SU-DHL-6 (cell line): ENCODE measurements around the gene CACNA1C.

Source experiments
- EZH2phosphoT487 ChIP-seq: fragments of 200-600 bp; sonication (generic), shearing (Covaris generic); conservative IDR thresholded peaks from 2 replicates; pipeline ENCODE4 v1.6.1; 2018; ENCODE audit warnings: mild to moderate bottlenecking, antibody characterized with exemption, low read length, moderate library complexity, mixed read lengths
- TF ChIP-seq, protein P1 (sequence below): fragments of 200-600 bp; sonication (generic); IDR thresholded peaks from one replicate; pipeline ENCODE4 v1.5.1; 2017; ENCODE audit warnings: antibody characterized with exemption, mild to moderate bottlenecking, low read length, moderate library complexity; ENCODE audit not compliant: insufficient read depth, poor library complexity, severe bottlenecking

DNA sequence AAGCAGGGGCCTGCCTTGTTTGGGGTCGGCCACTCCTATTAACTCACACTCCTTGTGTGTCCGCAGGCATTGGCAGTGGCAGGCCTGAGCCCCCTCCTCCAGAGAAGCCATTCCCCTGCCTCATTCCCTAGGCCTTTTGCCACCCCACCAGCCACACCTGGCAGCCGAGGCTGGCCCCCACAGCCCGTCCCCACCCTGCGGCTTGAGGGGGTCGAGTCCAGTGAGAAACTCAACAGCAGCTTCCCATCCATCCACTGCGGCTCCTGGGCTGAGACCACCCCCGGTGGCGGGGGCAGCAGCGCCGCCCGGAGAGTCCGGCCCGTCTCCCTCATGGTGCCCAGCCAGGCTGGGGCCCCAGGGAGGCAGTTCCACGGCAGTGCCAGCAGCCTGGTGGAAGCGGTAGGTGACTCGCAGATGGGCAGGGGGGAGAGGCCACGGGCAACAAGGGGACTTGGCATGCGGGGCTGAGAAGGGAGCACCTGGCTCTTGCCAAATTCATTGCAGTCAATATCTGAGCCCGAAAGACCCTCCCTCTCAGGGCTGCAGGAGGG lies 635.7 kb downstream of the CACNA1C start:
- TF ChIP-seq, protein P1, sequence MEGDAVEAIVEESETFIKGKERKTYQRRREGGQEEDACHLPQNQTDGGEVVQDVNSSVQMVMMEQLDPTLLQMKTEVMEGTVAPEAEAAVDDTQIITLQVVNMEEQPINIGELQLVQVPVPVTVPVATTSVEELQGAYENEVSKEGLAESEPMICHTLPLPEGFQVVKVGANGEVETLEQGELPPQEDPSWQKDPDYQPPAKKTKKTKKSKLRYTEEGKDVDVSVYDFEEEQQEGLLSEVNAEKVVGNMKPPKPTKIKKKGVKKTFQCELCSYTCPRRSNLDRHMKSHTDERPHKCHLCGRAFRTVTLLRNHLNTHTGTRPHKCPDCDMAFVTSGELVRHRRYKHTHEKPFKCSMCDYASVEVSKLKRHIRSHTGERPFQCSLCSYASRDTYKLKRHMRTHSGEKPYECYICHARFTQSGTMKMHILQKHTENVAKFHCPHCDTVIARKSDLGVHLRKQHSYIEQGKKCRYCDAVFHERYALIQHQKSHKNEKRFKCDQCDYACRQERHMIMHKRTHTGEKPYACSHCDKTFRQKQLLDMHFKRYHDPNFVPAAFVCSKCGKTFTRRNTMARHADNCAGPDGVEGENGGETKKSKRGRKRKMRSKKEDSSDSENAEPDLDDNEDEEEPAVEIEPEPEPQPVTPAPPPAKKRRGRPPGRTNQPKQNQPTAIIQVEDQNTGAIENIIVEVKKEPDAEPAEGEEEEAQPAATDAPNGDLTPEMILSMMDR: no peak
- TF ChIP-seq EZH2phosphoT487: no peak
